Erythroblast (primary cell): Measurements from ENCODE around the gene AMH.

ENCODE experiments used
- DNase-seq, 2 experiments: peaks; one replicate each; lab custom pipeline; 2025; lab: John Stamatoyannopoulos, UW
- GATA1 ChIP-seq: IDR thresholded peaks from 2 replicates; pipeline ENCODE4 v1.6.1; 2011; ENCODE audit warnings: low read depth, mild to moderate bottlenecking, control low read depth, low read length, moderate library complexity
- POLR2A ChIP-seq: IDR thresholded peaks from 2 replicates; pipeline ENCODE4 v1.6.1; 2011; ENCODE audit warnings: mild to moderate bottlenecking, low read length

The AMH gene

GRCh38 chr19:2226051-2226839 is 22.9 kb upstream of the AMH start:
- no peak for DNase-seq
- TF ChIP-seq POLR2A (no peak), GATA1 (no peak)

- TF ChIP-seq POLR2A (no peak), GATA1 (no peak)
- no peak for DNase-seq
Measured at GRCh38 chr19:2226840-2227360, 22.2 kb upstream of the AMH start.

- no peak for TF ChIP-seq GATA1
- DNase-seq = no peak
Measured at GRCh38 chr19:2227415-2228156, 21.5 kb upstream of the AMH start.

GRCh38 chr19:2228157-2229030 is 20.7 kb upstream of the AMH start:
- no peak for TF ChIP-seq POLR2A
- TF ChIP-seq GATA1 = no peak
- DNase-seq = no peak

- no peak for DNase-seq
- TF ChIP-seq GATA1 (no peak), POLR2A (peak; percentile 21)
Measured at GRCh38 chr19:2229103-2230032, 19.8 kb upstream of the AMH start.

GRCh38 chr19:2230033-2230531 is 19.0 kb upstream of the AMH start:
- no peak for DNase-seq
- no peak for TF ChIP-seq GATA1
- TF ChIP-seq POLR2A = no peak

GRCh38 chr19:2230807-2231533 is 18.2 kb upstream of the AMH start:
- TF ChIP-seq POLR2A (no peak), GATA1 (no peak)
- no peak for DNase-seq

- peak in 1 of 2 experiments; percentile 36 for DNase-seq
- TF ChIP-seq POLR2A (peak; percentile 25), GATA1 (no peak)
Measured at GRCh38 chr19:2231621-2232221, 17.4 kb upstream of the AMH start.

- no peak for DNase-seq
- TF ChIP-seq GATA1 = no peak
- TF ChIP-seq POLR2A = no peak
Measured at GRCh38 chr19:2232286-2233151, 16.6 kb upstream of the AMH start.

GRCh38 chr19:2233601-2234280 is 15.4 kb upstream of the AMH start:
- DNase-seq = no peak
- TF ChIP-seq GATA1 (no peak), POLR2A (no peak)

GRCh38 chr19:2234996-2235380 is 14.1 kb upstream of the AMH start:
- TF ChIP-seq POLR2A = no peak
- no peak for TF ChIP-seq GATA1
- no peak for DNase-seq
